HG03558 (cell line): ENCODE measurements around the gene LTA.

Experiments used
- ATAC-seq: cut with Tn5 transposase; IDR thresholded peaks from one replicate; pipeline ENCODE4 v1.9.1; 2021; ENCODE audit warnings: moderate number of reproducible peaks; ENCODE audit not compliant: unreplicated experiment; ENCODE audit errors: extremely low read depth

The LTA gene

DNA sequence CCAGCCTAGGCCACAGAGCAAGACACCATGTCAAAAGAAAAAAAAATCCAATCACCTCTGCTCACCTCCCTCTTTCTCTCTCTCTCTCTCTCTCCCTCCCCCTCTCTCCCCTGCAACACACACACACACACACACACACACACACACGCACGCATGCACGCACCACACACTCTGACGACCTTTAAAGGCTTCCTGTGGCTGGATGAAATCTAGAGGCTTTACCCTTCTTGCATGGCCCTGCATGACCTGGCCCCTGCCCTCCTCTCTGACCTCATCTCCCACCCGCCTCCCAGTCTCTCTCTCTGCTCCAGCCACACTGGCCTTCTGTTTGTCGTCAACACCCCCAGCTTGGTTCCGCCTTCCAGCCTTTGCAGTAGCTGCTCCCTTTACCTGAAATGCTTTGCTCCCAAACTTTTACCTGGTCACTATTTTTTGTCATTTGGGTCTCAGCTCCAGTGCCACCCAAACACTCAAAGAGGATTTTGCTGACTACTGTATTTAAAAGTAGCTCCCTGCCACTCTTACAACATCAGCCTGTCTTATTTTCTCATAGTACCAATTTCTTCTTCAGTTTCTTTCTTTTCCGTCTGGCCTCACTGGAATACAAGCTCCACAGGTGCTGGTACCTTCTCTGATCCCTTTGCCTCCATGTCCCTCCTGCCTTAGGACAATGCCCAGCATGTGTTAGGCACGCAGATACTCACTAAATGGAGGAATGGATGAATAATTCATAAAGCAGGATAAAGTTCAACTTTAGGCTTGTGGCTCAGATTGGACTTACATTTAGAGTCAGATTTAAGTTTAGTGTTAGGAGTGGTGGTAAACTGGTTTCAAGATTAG lies 4.3 kb upstream of the LTA start:
- ATAC-seq: no peak

DNA sequence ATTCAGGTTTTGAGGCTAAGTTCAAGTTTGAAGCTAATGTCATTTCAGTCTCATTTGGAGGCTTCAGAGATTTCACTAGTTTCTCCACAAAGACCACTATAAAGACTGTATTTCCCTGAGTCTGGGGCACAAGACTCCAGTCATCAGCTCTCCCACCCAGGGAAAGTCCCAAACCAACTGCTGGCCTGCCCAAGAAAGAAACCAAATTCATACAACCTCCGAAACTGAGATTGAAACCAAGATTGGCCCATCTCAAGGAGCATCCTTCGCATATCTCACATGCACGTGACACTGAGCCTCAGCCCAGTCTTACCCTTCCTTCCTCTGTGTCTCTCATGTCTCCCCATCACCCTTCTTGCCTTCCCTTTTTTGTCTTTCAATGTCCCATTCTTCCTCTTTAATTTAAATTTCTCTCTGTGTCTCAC lies 3.5 kb upstream of the LTA start:
- ATAC-seq: peak; percentile 68

DNA sequence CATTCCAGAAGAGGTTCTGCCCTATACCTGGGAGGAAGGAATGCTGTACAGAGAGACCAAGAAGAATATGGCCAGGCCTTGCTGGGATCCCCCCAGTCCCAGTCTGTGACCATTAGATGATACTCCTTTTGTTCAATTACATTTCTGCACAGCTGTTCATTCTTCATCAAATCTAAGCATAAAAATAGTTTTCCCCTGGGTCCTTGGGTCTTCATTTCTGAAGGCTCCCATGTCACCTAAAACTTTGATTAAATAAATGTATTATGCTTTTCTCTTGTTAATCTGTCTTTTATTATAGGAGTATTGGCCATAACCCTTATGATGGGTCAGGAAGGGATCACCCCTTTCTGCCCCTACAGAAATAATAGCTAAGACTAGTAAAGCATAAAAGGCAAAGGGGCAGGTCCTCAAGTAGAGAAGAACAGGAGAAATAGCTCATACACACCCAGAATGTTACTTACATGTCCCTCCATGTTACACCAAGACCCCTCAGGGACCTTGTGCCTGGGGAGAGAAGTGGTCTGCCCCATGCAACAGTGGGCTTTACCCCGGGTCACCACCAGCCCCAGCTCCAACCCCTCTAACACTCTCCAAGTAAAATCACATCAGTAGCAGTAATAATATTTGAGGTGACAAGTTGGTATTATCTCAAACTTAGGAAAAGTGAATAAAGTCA lies 2.1 kb upstream of the LTA start:
- no peak for ATAC-seq

DNA sequence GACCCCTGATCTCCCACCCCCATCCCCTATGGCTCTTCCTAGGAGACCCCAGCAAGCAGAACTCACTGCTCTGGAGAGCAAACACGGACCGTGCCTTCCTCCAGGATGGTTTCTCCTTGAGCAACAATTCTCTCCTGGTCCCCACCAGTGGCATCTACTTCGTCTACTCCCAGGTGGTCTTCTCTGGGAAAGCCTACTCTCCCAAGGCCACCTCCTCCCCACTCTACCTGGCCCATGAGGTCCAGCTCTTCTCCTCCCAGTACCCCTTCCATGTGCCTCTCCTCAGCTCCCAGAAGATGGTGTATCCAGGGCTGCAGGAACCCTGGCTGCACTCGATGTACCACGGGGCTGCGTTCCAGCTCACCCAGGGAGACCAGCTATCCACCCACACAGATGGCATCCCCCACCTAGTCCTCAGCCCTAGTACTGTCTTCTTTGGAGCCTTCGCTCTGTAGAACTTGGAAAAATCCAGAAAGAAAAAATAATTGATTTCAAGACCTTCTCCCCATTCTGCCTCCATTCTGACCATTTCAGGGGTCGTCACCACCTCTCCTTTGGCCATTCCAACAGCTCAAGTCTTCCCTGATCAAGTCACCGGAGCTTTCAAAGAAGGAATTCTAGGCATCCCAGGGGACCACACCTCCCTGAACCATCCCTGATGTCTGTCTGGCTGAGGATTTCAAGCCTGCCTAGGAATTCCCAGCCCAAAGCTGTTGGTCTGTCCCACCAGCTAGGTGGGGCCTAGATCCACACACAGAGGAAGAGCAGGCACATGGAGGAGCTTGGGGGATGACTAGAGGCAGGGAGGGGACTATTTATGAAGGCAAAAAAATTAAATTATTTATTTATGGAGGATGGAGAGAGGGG lies 1.4 kb downstream of the LTA start:
- no peak for ATAC-seq

DNA sequence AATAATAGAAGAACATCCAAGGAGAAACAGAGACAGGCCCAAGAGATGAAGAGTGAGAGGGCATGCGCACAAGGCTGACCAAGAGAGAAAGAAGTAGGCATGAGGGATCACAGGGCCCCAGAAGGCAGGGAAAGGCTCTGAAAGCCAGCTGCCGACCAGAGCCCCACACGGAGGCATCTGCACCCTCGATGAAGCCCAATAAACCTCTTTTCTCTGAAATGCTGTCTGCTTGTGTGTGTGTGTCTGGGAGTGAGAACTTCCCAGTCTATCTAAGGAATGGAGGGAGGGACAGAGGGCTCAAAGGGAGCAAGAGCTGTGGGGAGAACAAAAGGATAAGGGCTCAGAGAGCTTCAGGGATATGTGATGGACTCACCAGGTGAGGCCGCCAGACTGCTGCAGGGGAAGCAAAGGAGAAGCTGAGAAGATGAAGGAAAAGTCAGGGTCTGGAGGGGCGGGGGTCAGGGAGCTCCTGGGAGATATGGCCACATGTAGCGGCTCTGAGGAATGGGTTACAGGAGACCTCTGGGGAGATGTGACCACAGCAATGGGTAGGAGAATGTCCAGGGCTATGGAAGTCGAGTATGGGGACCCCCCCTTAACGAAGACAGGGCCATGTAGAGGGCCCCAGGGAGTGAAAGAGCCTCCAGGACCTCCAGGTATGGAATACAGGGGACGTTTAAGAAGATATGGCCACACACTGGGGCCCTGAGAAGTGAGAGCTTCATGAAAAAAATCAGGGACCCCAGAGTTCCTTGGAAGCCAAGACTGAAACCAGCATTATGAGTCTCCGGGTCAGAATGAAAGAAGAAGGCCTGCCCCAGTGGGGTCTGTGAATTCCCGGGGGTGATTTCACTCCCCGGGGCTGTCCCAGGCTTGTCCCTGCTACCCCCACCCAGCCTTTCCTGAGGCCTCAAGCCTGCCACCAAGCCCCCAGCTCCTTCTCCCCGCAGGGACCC lies 2.3 kb downstream of the LTA start:
- ATAC-seq: no peak

DNA sequence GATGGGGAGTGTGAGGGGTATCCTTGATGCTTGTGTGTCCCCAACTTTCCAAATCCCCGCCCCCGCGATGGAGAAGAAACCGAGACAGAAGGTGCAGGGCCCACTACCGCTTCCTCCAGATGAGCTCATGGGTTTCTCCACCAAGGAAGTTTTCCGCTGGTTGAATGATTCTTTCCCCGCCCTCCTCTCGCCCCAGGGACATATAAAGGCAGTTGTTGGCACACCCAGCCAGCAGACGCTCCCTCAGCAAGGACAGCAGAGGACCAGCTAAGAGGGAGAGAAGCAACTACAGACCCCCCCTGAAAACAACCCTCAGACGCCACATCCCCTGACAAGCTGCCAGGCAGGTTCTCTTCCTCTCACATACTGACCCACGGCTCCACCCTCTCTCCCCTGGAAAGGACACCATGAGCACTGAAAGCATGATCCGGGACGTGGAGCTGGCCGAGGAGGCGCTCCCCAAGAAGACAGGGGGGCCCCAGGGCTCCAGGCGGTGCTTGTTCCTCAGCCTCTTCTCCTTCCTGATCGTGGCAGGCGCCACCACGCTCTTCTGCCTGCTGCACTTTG lies 3.3 kb downstream of the LTA start, which contains the start of gene TNF:
Gene TNF (plus strand): TSS at position 231 of the 567 bp plus-strand sequence. CDS start 177 bp downstream, at position 408.
- no peak for ATAC-seq

DNA sequence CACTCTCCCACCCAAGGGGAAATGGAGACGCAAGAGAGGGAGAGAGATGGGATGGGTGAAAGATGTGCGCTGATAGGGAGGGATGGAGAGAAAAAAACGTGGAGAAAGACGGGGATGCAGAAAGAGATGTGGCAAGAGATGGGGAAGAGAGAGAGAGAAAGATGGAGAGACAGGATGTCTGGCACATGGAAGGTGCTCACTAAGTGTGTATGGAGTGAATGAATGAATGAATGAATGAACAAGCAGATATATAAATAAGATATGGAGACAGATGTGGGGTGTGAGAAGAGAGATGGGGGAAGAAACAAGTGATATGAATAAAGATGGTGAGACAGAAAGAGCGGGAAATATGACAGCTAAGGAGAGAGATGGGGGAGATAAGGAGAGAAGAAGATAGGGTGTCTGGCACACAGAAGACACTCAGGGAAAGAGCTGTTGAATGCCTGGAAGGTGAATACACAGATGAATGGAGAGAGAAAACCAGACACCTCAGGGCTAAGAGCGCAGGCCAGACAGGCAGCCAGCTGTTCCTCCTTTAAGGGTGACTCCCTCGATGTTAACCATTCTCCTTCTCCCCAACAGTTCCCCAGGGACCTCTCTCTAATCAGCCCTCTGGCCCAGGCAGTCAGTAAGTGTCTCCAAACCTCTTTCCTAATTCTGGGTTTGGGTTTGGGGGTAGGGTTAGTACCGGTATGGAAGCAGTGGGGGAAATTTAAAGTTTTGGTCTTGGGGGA lies 4.0 kb downstream of the LTA start:
- no peak for ATAC-seq

DNA sequence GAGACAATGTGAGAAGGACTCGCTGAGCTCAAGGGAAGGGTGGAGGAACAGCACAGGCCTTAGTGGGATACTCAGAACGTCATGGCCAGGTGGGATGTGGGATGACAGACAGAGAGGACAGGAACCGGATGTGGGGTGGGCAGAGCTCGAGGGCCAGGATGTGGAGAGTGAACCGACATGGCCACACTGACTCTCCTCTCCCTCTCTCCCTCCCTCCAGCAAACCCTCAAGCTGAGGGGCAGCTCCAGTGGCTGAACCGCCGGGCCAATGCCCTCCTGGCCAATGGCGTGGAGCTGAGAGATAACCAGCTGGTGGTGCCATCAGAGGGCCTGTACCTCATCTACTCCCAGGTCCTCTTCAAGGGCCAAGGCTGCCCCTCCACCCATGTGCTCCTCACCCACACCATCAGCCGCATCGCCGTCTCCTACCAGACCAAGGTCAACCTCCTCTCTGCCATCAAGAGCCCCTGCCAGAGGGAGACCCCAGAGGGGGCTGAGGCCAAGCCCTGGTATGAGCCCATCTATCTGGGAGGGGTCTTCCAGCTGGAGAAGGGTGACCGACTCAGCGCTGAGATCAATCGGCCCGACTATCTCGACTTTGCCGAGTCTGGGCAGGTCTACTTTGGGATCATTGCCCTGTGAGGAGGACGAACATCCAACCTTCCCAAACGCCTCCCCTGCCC lies 4.9 kb downstream of the LTA start:
- ATAC-seq: no peak

DNA sequence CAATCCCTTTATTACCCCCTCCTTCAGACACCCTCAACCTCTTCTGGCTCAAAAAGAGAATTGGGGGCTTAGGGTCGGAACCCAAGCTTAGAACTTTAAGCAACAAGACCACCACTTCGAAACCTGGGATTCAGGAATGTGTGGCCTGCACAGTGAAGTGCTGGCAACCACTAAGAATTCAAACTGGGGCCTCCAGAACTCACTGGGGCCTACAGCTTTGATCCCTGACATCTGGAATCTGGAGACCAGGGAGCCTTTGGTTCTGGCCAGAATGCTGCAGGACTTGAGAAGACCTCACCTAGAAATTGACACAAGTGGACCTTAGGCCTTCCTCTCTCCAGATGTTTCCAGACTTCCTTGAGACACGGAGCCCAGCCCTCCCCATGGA lies 5.5 kb downstream of the LTA start:
- ATAC-seq: no peak

DNA sequence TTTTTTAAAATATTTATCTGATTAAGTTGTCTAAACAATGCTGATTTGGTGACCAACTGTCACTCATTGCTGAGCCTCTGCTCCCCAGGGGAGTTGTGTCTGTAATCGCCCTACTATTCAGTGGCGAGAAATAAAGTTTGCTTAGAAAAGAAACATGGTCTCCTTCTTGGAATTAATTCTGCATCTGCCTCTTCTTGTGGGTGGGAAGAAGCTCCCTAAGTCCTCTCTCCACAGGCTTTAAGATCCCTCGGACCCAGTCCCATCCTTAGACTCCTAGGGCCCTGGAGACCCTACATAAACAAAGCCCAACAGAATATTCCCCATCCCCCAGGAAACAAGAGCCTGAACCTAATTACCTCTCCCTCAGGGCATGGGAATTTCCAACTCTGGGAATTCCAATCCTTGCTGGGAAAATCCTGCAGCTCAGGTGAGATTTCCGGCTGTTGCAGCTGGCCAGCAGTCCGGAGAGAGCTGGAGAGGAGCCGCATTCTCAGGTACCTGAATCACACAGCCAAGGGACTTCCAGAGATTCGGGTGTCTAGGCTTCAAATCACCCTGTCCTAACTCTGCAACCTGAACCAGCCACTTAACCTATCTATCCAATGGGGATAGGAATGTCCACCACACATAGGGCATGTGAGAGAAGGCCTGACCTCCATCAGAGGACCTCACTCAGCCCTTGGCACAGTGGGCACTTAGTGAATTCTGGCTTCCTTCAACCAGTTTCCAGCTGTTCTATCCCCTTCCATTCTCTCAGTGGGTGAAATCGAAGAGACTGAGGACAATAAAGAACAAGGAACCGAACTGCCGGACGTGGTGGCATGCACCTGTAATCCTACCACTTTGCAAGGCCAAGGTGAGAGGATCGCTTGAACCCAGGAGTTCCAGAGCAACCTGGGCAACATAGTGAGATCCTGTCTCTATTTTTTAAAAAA lies 6.4 kb downstream of the LTA start:
- no peak for ATAC-seq

DNA sequence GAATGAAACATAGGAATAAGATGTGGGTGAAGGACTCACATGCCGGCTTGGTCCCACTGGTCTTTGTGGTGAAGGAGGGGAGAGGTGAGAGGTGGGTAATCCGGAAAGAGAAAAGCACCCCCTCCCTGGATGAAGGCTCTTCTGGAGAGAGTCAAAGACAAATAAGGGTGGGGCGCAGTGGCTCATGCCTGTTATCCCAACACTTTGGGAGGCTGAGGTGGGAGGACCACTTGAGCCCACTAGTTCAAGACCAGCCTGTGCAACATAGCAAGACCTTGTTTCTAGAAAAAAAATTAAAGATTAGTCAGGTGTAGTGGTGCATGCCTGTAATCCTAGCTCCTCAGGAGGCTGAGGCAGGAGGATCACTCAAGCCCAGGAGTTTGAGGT lies 7.0 kb downstream of the LTA start:
- ATAC-seq: no peak

DNA sequence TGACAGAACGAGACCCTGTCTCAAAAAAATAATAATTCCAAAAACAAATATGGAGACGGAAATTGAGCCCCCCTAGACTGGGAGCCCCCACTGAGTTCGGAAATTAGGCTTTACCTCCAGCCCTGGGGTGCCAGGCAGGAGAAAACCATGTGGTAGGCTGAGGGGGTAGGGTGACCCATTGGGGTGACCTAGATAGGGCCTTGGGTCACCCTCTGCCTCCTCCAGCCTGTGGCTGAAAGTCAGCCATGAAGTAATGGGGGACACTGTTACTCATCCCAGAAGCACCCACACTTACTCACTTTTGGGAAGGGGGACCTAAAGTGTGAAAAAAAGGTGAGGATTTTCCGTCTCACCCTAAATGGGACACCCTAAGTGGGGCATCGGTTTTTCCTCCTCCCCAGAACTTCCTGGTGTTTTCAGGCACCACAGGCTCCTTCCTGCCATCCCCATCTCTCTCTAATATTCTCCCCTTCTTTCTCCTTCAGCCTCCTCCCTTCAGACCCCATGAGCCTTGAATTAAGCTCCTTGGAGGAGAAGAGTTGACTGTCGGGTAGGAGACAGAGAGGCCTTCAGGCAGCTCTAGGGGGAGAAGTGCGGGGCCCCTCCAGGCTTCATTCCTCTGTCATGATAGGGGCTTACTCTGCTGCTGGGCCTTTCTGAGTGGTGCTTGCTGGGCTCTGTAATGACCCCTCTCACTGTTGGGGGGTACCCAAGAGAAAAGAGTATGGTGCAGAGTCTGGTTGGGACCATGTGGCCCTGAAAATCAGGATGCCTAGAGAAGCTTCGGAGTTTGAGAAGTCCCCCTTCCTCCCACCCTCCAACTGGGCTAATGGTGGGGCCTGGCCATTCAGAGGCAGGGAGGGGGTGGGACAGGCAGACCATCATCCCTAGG lies 7.7 kb downstream of the LTA start:
- ATAC-seq: no peak

DNA sequence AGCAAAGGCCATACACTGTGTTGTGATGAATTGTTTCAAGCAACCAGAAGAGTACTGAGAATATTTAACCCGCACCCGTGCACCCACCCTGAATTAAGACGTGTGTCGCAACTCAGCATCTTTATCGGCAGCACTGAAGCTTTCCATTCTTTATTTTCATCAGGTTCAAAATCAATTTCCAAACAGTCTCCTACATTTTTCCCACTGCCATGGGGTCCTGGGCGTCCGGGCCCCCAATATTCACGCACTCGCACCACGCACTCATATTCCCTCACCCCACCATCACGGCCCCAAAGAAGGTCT lies 8.3 kb downstream of the LTA start:
- no peak for ATAC-seq

DNA sequence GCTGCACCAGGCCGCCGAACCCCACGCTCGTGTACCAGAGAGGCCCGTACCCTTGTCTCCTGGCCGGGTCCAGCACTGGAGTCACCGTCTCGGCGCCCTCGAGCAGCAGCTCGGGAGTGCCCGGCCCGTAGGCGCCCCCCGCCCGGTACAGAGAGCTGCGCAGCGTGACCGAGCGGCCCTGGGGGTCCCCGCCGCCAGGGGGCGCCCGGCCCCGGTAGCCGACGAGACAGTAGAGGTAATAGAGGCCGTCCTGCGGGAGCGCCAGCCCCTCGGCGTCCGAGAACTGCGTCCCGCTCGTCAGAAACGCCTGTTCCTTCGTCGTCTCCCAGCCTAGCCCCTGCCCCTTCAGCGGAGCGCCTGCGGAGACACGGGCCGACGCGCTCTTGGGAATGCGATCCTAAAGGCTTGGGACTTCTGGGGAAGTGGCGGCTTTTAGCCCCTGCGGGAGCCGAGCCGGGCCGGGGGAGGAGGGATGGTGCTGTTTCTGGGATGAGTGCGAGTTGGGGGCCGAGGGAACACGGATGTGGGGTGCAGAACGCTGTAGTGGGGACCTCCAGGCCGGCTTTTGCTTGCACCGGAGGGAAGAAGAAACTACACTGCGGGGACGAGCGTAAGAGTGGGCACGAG lies 8.8 kb downstream of the LTA start:
- ATAC-seq: no peak

DNA sequence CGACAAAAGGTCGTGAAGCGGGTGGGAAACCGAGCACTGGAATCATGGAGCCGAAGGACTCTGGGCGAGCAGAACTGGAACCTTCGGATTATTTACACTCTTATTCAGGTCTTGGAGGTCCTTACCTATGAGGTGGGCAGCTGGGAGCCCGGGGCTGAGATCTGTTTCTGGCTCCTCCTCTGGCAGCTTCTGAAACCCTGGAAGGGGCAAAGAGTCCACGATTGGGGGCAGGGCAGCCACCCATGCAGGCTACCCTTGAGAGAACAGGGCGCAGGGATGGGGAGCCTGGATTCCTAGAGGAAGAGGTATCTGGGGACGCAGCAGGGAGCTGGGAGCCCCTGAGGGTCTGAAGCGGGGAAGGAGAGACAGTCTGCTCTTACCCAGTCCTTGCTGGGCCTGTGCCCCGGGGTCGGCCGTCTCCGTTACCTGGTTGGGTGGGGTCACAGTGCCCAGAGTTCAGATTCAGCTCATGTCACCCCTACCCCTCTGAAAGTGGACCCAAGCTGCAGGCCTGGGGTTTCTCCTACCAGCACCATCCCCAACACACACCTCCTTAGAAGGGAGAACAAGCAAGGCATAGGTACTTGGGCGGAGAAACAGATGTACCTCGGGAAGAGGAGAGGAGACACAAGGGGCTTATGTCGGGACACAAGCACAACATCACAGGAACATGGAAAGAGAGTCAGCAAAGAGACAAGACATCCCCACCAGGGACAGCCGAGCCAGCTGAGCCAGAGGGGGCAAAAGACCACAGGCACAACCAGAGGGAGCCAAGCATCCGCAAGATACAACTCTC lies 9.5 kb downstream of the LTA start:
- no peak for ATAC-seq
